ENCODE data around the gene GALNT5.

GRCh38 chr2:157287160-157287559 lies 29.7 kb downstream of the GALNT5 start:
- TF ChIP-seq, protein P1, sequence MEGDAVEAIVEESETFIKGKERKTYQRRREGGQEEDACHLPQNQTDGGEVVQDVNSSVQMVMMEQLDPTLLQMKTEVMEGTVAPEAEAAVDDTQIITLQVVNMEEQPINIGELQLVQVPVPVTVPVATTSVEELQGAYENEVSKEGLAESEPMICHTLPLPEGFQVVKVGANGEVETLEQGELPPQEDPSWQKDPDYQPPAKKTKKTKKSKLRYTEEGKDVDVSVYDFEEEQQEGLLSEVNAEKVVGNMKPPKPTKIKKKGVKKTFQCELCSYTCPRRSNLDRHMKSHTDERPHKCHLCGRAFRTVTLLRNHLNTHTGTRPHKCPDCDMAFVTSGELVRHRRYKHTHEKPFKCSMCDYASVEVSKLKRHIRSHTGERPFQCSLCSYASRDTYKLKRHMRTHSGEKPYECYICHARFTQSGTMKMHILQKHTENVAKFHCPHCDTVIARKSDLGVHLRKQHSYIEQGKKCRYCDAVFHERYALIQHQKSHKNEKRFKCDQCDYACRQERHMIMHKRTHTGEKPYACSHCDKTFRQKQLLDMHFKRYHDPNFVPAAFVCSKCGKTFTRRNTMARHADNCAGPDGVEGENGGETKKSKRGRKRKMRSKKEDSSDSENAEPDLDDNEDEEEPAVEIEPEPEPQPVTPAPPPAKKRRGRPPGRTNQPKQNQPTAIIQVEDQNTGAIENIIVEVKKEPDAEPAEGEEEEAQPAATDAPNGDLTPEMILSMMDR (conservative IDR thresholded peaks at IDR 0.05 in 1 of 2, IDR thresholded peaks at IDR 0.05 in 1 of 2; ENCODE audit: low read depth in 1 of 2, low read length in 2 of 2): no peak
- no peak for TF ChIP-seq EZH2 (IDR thresholded peaks at IDR 0.05; ENCODE audit: low read length, missing control alignments)
